Brain microvascular endothelial cell (primary cell): ENCODE data around the gene NNMT.

Source experiments
- DNase-seq: peaks from one replicate; pipeline ENCODE4 v3.0.0-alpha.2; 2020
- H3K27ac ChIP-seq: fragments of 250-450 bp; sonication (Bioruptor Pico); 2 replicates; pipeline ENCODE4 v1.5.1; 2020; ENCODE audit warnings: mild to moderate bottlenecking, moderate library complexity
- H3K27me3 ChIP-seq: fragments of 250-450 bp; sonication (Bioruptor Pico); replicated peaks from 2 replicates; pipeline ENCODE4 v1.5.1; 2020; ENCODE audit warnings: mild to moderate bottlenecking
- H3K36me3 ChIP-seq: fragments of 250-450 bp; sonication (Bioruptor Pico); replicated peaks from 2 replicates; pipeline ENCODE4 v1.5.1; 2020; ENCODE audit warnings: mild to moderate bottlenecking
- H3K4me3 ChIP-seq: 2 replicates; pipeline ENCODE4 v1.5.1; 2011; ENCODE audit warnings: low read depth, mild to moderate bottlenecking, control low read depth, low read length, moderate library complexity
- in situ Hi-C: cut with HindIII; loops from 2 replicates; pipeline ENCODE4 v1.10.0; 2017; ENCODE audit warnings: low sequenced_read_pairs, low pct_ligation_motif_present
- TF ChIP-seq, protein P1 (sequence below): IDR thresholded peaks from 2 replicates; pipeline ENCODE4 v1.5.1; 2011; ENCODE audit warnings: low read depth, mild to moderate bottlenecking, moderate library complexity, low read length, control low read depth, inconsistent platforms; ENCODE audit errors: missing control alignments

NNMT gene

DNA sequence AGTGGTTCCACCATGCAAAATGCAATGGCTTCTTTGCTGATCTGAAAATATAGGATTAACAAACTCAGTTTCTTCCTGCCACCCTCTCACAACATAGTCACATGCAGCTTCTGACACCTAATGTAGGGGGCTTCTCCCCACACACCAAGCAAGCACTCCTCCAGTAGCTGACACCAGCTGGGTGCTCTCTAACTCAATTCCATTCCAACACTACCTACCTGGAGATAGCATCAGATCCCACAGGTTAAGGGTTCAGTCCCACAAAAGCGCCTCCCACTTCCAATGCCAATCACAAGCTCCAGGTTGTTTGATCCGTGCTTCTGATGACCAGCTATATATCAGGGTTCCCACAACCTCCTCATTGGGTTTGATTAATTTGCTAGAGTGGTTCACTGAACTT, 31.8 kb upstream of the NNMT start:
- TF ChIP-seq, protein P1, sequence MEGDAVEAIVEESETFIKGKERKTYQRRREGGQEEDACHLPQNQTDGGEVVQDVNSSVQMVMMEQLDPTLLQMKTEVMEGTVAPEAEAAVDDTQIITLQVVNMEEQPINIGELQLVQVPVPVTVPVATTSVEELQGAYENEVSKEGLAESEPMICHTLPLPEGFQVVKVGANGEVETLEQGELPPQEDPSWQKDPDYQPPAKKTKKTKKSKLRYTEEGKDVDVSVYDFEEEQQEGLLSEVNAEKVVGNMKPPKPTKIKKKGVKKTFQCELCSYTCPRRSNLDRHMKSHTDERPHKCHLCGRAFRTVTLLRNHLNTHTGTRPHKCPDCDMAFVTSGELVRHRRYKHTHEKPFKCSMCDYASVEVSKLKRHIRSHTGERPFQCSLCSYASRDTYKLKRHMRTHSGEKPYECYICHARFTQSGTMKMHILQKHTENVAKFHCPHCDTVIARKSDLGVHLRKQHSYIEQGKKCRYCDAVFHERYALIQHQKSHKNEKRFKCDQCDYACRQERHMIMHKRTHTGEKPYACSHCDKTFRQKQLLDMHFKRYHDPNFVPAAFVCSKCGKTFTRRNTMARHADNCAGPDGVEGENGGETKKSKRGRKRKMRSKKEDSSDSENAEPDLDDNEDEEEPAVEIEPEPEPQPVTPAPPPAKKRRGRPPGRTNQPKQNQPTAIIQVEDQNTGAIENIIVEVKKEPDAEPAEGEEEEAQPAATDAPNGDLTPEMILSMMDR: no peak
- no peak overlapping the region for H3K27ac ChIP-seq
- in situ Hi-C loops: loop anchor here (25.0 kb wide), 2 partner anchors 227 to 352 kb away; partner anchors contain the start of gene HTR3B
- no peak overlapping the region for H3K4me3 ChIP-seq
- DNase-seq: no peak
- H3K36me3 ChIP-seq: no peaks in the 10 kb centered on the region
- peaks cover 2% of the 10 kb centered on the region for H3K27me3 ChIP-seq

DNA sequence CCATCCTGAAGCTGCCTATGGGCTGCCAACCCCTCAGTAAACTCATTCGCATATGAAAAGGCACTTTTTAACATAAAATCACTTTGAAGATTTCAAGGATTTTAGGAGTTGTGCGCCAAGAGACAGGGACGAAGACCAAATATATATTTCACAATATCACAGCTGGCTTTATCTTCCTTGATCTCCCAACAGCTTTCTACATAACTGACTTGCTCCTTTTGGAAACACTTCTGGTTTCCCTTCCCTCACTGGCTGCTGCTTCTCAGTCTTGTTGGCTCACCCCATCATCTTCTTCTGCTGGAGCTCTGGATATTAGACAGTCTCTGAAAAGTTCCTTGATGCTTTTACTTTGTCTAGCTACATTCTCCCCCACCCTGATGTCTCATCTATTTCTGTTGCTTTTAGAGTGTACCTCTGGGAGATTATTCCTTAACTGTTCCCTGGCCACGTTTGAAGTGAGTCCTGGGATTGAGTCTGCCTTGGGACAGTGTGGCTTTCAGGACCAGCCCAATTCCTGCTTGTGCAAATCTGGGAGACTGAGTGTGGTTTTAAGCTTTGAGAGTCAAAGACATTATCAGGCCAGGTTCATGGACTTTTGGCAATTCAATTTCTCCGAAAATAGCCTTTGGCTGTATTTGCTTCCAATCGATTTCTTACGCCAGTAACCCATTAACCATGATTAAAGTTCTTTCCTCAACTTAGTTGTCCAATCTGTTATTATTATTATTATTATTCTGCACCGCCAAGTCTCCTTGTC, 30.9 kb upstream of the NNMT start:
- Histone ChIP-seq H3K27me3 (peaks cover 2% of the 10 kb centered on the region), H3K36me3 (no peaks in the 10 kb centered on the region), H3K4me3 (no peak overlapping the region), H3K27ac (no peak overlapping the region)
- no peak for DNase-seq
- TF ChIP-seq, protein P1: no peak
- in situ Hi-C loops: loop anchor here (25.0 kb wide), 2 partner anchors 228 to 353 kb away; partner anchors contain the start of gene HTR3B

DNA sequence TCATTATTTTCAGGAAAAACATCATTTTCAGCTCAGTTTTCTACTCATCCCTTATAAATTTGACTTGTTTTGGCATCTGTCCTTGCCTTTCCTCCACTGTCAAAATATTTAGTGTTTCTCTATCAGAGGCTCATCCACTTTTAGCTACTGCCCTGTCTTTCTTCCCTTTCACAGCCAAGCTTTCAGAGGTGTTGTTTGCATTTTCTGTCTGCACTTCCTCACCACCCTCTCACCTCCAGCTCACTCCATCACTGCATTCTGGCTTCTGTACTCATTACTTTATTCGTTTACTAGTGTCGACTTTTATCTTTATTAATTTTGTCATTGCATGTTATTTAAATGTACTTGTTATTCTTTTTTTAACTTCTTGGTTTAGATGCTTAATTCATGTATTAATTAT, 26.7 kb upstream of the NNMT start:
- no peak overlapping the region for H3K27ac ChIP-seq
- H3K4me3 ChIP-seq: no peak overlapping the region
- no peak for DNase-seq
- no peaks in the 10 kb centered on the region for H3K36me3 ChIP-seq
- TF ChIP-seq, protein P1: no peak
- H3K27me3 ChIP-seq: no peaks in the 10 kb centered on the region
- in situ Hi-C loops: loop anchor here (25.0 kb wide), 2 partner anchors 232 to 357 kb away; partner anchors contain the start of gene HTR3B

DNA sequence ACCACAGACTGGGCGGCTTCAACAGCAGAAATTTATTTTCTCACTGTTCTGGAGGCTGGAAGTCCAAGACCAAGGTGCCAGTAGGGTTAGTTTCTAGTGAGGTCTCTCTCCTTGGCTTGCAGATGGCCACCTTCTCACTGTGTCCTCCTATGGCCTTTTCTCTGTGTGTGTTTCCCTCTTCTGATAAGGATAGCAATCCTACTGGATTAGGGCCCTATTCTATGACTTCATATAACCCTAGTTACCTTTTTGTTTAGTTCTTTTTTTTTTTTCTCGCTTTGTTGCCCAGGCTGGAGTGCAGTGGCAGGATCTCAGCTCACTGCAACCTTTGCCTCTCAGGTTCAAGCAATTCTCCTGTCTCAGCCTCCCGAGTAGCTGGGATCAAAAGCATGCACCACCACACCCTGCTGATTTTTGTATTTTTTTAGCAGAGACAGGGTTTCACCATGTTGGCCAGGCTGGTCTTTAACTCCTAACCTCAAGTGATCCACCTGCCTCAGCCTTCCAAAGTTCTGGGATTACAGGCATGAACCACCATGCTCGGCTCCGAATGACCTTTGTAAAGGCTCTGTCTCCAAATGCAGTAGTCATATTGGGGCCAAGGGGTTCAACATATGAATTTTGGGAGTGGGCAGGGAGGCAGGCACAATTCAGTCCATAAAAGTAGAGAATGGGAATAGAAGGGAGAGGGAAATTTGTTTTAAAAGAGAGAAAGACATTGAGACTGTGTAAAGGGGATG, 25.5 kb upstream of the NNMT start:
- Histone ChIP-seq H3K36me3 (no peaks in the 10 kb centered on the region), H3K27ac (no peak overlapping the region), H3K4me3 (no peak overlapping the region), H3K27me3 (no peaks in the 10 kb centered on the region)
- DNase-seq: no peak
- TF ChIP-seq, protein P1: no peak
- in situ Hi-C loops: loop anchor here (25.0 kb wide), 2 partner anchors 233 to 358 kb away; partner anchors contain the start of gene HTR3B

DNA sequence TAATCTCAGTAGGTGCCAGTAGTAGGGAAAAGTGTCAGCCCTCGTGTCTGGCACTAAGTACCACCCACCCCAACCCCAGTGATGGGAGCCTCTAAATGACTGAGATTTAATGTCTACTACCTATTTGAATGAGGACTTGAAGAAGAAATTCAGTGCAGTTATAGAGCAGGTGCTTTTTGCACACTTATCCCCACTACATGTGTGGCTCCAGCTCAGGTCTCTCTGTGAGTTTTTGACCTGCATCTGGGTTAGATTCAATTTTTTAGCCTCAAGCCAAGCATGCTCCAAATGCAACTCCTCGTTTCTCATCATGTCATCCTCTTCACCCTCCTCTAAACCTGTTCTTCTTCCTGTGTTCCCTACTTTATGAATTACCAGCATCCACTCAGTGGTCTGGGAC, 24.9 kb upstream of the NNMT start:
- in situ Hi-C loops: loop anchor here (25.0 kb wide), 2 partner anchors 234 to 359 kb away; partner anchors contain the start of gene HTR3B
- no peak overlapping the region for H3K27ac ChIP-seq
- H3K27me3 ChIP-seq: no peaks in the 10 kb centered on the region
- DNase-seq: no peak
- no peak overlapping the region for H3K4me3 ChIP-seq
- no peaks in the 10 kb centered on the region for H3K36me3 ChIP-seq
- TF ChIP-seq, protein P1: no peak
